ENCODE data around the gene PGPEP1.
A peak's percentile ranks its signal among the peaks of the same experiment; 100 is the strongest.

The PGPEP1 gene

DNA sequence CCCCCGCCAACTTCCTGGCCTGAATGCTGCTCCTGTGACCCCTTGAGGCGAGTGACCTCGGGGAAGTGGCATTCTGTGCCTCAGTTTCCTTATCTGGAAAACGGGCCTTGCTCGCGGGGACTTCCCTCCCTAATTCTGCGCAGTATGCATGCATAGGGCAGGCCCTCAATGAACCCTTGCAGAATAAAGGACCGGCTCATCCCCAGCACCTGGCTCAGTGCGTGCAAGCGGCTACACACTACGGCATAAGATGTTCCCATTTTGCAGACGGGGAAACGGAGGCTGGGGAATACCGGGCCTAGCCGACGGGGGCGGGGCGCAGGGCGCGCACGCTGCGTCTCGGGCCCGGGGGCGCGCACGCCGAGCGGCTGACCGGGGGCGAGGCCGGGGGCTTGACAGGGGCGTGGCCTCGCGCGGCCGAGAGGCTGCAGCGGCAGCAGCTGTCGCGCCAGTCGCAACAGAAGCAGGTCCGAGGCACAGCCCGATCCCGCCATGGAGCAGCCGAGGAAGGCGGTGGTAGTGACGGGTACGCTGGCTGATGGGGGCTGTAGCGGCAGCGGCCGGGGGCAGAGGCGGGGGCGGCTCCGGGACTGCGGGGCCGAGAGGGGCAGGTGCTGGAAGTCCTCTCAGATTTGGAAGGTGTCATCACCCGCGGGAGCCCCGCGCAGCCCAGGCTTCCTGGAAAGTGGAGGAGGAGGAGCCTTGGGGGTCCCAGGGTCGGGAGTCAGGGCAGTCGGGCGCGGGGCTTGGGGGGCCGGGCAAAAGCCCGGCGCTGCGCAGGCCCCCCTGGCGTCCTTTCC is at the start of gene PGPEP1:
Gene PGPEP1 (plus strand): TSS at position 409 of the 800 bp plus-strand sequence. CDS start 84 bp downstream, at position 493.
- peak; percentile 75 for DNase-seq (ENCODE audit: low spot score)

DNA sequence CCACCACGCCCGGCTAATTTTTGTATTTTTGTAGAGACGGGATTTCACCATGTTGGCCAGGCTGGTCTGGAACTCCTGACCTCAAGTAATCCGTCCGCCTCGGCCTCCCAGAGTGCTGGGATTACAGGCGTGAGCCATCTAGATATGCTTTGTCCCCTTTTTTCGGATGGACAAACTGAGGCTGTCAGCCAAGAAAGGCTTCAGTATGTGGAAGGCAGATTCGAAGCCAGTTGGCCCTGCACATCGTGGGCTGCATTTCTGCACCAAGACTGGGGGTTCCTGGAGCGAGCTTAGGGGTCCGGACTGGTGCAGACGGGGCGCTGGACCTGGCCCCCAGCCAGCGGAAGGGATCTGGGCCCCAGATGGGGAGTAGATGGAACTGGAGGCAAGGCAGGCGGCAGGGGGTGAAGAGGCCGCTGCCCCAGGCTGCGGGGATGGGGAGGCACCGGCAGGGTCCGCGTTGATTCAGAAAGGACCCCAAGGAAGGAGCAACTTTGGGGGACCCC is 49.3 kb upstream of the PGPEP1 start:
- DNase-seq (ENCODE audit: low spot score): no peak

DNA sequence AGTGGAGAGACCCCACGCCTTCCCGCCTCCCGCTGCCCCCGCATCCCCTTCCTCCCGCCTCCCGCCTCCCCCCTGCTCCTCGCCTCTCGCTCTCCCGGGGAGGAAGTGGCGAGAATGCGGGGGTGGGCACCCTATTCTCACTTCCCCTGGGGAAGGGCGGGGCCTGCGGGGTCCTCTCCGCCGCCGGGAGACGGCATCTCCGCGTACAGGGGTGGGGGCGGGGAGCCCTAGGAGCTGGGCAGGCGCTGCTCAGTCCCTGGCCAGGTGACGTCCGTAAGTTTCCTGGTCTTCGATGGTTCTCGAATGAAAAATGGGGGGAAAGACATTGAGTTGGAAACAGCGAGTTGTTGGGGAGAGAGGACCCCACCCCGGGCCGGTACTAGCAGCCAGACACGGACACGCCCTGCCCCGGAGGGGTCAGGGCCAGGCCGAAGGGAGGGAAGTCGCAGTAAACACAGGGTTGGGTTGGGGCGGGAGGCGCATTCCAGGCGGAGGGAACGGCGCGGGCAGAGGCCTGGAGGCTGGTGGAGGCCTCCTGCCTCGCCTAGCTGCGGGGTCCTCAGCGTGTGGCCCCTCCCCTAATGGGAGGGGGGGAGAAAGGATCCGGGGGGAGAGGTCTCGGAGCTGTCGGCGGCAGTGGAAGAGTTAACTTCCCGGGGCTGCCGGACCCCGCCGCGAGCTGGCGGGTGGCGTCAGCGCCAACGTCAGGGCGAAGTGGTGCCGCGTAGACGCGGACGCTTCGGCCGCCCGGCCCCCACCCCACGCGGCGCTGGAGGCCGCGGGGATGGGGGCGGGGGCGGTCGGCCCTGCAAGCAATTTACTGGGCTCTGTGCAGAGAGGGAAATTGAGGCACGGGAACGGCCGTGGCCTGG is 48.6 kb upstream of the PGPEP1 start:
- peak; percentile 82 for DNase-seq (ENCODE audit: low spot score)

DNA sequence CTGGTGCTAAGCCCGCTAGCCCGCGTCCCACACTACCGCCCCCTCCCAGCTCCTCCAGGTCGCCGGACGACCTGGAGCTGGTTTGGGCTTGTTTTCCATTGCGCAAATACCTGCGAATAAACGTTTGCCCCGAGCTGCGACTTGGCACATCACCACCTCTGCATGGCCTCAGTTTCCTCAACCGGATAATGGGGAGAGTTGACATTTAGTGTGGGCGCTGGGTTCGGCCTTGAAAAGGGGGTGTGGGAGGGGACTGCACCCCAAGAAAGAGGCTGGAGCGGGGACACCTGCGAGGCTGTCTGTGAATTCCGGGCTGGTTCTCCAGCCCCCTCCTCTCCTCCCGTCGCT is 48.0 kb upstream of the PGPEP1 start:
- no peak for DNase-seq (ENCODE audit: low spot score)

GRCh38 chr19:18292810-18293641 is 47.4 kb upstream of the PGPEP1 start:
- peak; percentile 85 for DNase-seq (ENCODE audit: low spot score)

GRCh38 chr19:18293642-18294466 is 46.5 kb upstream of the PGPEP1 start:
- no peak for DNase-seq (ENCODE audit: low spot score)

DNA sequence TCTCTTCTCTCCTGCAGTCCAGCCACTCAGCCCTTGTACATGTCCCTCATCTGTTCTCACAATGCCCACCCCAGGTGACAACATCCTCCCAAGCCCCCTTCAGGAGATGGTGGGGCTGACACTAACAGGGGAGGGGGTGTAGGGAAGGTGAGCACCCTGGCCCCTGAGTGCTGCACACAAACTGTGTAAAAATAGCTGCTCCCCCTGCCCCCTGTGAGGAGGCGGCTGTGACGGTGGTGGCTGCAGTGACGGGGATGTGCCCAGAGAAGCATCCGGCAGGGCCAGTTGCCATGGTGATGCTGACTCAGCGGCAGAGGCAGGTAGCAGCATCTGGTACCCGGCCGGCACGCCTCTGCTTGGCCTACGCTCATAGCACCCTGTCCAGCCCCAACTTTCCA is 45.9 kb upstream of the PGPEP1 start:
- no peak for DNase-seq (ENCODE audit: low spot score)

DNA sequence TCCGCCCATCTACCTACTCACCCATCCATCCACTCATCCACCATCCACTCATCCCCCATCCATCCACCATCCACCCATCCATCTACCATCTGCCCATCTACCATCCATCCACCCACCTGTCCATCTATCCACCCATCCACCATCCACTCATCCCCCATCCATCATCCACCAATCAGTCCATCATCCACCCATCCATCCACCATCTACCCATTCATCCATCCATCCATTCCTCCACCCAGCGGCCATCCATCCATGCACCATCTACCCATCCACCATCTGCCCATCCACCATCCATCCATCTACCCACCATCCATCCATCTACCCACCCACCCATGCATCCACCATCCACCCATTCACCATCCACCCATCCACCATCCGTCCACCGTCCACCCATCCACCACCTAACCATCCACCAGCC is 45.4 kb upstream of the PGPEP1 start:
- no peak for DNase-seq (ENCODE audit: low spot score)

- no peak for DNase-seq (ENCODE audit: low spot score)
Observed at GRCh38 chr19:18297308-18297707, 43.1 kb upstream of the PGPEP1 start.

DNA sequence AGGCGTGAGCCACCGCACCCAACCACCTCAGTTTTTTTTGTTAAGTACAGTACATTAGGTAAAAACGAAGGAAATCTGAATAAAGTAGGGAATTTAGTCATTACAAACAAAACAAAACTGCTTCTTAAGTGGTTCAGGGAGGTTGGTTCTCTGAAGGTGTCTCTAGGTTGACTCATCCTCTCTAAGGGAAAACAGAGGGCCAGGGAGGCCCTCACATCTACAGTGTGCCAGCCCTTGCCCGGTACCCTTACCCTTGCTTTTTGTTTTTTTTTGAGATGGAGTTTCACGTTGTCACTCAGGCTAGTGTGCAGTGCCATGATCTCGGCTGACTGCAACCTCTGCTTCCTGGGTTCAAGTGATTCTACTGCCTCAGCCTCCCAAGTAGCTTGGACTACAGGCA is 41.8 kb upstream of the PGPEP1 start:
- no peak for DNase-seq (ENCODE audit: low spot score)

- DNase-seq (ENCODE audit: low spot score): no peak
Observed at GRCh38 chr19:18299654-18300053, 40.7 kb upstream of the PGPEP1 start.

- peak; percentile 72 for DNase-seq (ENCODE audit: low spot score)
Observed at GRCh38 chr19:18300930-18301717, 39.3 kb upstream of the PGPEP1 start.

- no peak for DNase-seq (ENCODE audit: low spot score)
Observed at GRCh38 chr19:18301718-18302111, 38.7 kb upstream of the PGPEP1 start.

DNA sequence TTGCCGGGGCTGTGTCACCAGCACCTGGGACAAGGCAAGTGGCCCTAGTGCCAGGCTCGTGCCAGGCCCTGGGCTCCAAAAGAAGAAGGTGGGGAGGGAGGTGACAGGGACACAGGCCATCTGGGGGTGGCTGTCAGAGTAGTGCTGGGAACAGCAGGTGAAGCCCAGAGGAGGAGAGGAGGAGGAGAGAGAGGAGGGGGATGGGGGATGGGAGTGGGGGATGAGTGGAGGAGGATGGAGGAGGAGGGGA is 36.3 kb upstream of the PGPEP1 start:
- DNase-seq (ENCODE audit: low spot score): no peak

DNA sequence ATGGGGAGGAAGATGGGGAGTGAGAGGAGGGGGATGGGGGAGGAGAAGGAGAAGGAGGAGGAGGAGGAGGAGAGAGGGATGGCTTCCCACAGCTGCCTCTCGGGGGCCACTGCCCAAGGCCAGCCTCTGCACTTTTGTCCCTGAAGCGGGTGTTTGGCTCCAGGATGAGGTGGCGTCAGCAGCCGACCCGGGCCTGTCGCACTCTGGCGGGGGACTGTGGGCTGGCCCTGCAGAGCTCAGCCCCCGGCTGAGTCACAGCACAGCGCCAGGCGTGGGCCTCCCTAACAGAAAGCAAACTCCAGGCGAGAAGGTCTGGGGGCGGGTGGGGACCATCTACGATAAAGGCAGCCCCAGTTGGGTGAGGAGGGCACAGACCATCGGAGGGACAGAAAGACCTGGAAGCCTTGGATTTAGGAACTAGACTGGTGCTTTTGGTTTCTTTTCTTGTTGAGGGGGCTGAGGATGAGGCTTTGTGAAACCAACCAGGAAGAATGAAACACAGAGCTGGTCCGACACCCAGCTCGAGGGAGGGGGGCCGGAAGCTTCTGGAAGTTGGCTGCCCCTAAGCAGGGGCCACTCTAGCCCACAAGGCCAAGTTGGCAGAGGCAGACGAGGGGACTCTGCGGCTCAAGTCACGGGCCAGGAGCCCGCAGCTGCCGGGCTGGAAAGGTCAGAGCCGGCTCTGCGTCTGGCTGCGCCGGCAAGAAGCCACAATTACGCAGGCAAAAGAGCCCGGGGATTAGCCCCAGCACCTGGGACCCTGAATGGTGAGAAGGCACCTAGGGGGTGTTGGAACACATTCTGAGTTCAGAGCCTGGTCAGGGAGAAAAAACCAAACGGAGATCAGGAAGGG is 35.7 kb upstream of the PGPEP1 start:
- peak; percentile 69 for DNase-seq (ENCODE audit: low spot score)

- DNase-seq (ENCODE audit: low spot score): no peak
Observed at GRCh38 chr19:18306209-18306887, 34.0 kb upstream of the PGPEP1 start.

DNA sequence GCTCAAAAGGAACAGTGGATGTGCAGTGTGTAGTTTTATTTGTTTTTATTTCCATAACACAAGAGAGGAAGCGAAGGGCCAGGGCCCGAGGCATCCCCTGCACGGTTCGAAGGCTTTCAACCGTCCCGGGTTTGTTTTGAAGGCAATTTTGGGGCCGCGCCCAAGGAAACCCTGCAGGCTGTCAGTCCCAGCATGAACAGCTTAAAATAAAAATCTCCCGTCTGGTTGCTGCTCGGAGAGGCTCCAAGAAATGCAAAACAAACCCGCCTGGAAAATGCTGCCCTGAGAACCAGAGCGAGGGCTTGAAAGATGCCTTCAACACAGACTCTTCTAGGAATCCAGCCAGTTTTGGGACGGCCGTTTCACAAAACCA is 33.5 kb upstream of the PGPEP1 start:
- DNase-seq (ENCODE audit: low spot score): no peak

DNA sequence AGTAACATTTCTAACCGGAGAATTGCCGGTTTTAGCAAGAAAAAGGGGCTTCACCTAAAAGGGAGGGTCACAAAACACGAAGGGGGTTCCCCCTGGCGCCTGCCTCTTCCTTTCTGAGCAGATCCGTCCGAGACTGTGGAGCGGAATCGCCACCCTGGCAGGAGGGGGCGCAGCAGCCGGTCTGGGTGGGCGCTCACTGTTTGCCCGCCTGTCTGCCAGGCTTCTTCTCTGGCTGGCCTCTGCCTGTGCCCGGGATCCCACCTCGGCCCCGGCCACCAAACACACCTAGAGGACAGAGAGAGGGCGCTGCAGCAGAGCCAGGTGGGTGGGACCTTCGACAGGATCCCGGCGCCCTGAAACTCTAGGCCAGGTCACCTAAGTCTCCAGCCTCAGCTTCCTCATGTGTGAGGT is 33.1 kb upstream of the PGPEP1 start:
- DNase-seq (ENCODE audit: low spot score): no peak

Data from RKO (cell line).